Measurements from ENCODE around the gene VWA1.

GRCh38 chr1:1436630-1437032 is 1.1 kb downstream of the VWA1 start:
- TF ChIP-seq CTCF (IDR thresholded peaks at IDR 0.05) (no peak), EP300 (IDR thresholded peaks at IDR 0.05) (no peak), POLR2A (IDR thresholded peaks at IDR 0.05) (no peak)

Data from tibial nerve (tissue), 4 donors.